HG02885 (cell line): Measurements from ENCODE around the gene WASHC4.
A peak's percentile ranks its signal among the peaks of the same experiment; 100 is the strongest.
"Not testable (repeated sequence)": the region's sequence is repeated elsewhere in the genome, so short reads cannot be mapped to it uniquely, and the experiment has no call there.

ENCODE experiments used
- ATAC-seq: cut with Tn5 transposase; IDR thresholded peaks from one replicate; pipeline ENCODE4 v1.9.1; 2021; ENCODE audit warnings: mild to moderate bottlenecking; ENCODE audit not compliant: unreplicated experiment, poor library complexity

WASHC4 gene

GRCh38 chr12:105089817-105090216 is 17.7 kb upstream of the WASHC4 start:
- ATAC-seq, result no peak

GRCh38 chr12:105090361-105090760 is 17.2 kb upstream of the WASHC4 start:
- ATAC-seq, result no peak

- ATAC-seq, result no peak
These were observed 15.9 kb upstream of the WASHC4 start for GRCh38 chr12:105091476-105092206.

- no peak for ATAC-seq
These were observed 15.2 kb upstream of the WASHC4 start for GRCh38 chr12:105092336-105092735.

GRCh38 chr12:105095338-105095737 is 12.2 kb upstream of the WASHC4 start:
- not testable (repeated sequence) for ATAC-seq

- no peak for ATAC-seq
These were observed 8.2 kb upstream of the WASHC4 start for GRCh38 chr12:105099356-105099755.

- no peak for ATAC-seq
These were observed 7.1 kb upstream of the WASHC4 start for GRCh38 chr12:105100207-105100985.

GRCh38 chr12:105100998-105101397 is 6.5 kb upstream of the WASHC4 start:
- no peak for ATAC-seq

GRCh38 chr12:105102673-105103072 is 4.9 kb upstream of the WASHC4 start:
- ATAC-seq, result no peak

- ATAC-seq, result no peak
These were observed 2.8 kb upstream of the WASHC4 start for GRCh38 chr12:105104762-105105161.

- no peak for ATAC-seq
These were observed 910 bp upstream of the WASHC4 start for GRCh38 chr12:105106621-105107020.

GRCh38 chr12:105107171-105107493 is 399 bp upstream of the WASHC4 start:
- peak; percentile 10 for ATAC-seq

GRCh38 chr12:105109465-105110212 is 2.1 kb downstream of the WASHC4 start:
- ATAC-seq, result peak; percentile 30

GRCh38 chr12:105110851-105111250 is 3.3 kb downstream of the WASHC4 start:
- ATAC-seq, result no peak

- no peak for ATAC-seq
These were observed 5.6 kb downstream of the WASHC4 start for GRCh38 chr12:105113094-105113493.

- no peak for ATAC-seq
These were observed 9.4 kb downstream of the WASHC4 start for GRCh38 chr12:105116969-105117368.

GRCh38 chr12:105120551-105120950 is 13.0 kb downstream of the WASHC4 start:
- no peak for ATAC-seq

- ATAC-seq, result no peak
These were observed 30.7 kb downstream of the WASHC4 start for GRCh38 chr12:105138248-105138647.

- ATAC-seq, result no peak
These were observed 33.9 kb downstream of the WASHC4 start for GRCh38 chr12:105141320-105141922.

- ATAC-seq, result no peak
These were observed 34.7 kb downstream of the WASHC4 start for GRCh38 chr12:105142259-105142658.

- no peak for ATAC-seq
These were observed 48.7 kb downstream of the WASHC4 start for GRCh38 chr12:105156260-105156659.
